HG02884 (cell line): Measurements from ENCODE around the gene ZNF714.

Source experiments
- ATAC-seq: cut with Tn5 transposase; IDR thresholded peaks from one replicate; pipeline ENCODE4 v1.9.1; 2021; ENCODE audit warnings: mild to moderate bottlenecking, moderate library complexity; ENCODE audit not compliant: unreplicated experiment

ZNF714 gene

GRCh38 chr19:21082011-21082975 lies at the start of gene ZNF714:
Gene ZNF714 (plus strand): TSS chr19:21082203. CDS start chr19:21098269, 16,066 bp downstream.
- ATAC-seq = peak; percentile 96

GRCh38 chr19:21045028-21045427 lies 37.0 kb upstream of the ZNF714 start:
- ATAC-seq = no peak

GRCh38 chr19:21046489-21046888 lies 35.5 kb upstream of the ZNF714 start:
- ATAC-seq = no peak

GRCh38 chr19:21047716-21048115 lies 34.3 kb upstream of the ZNF714 start:
- ATAC-seq = no peak

GRCh38 chr19:21052902-21053301 lies 29.1 kb upstream of the ZNF714 start:
- no peak for ATAC-seq

GRCh38 chr19:21065336-21065735 lies 16.7 kb upstream of the ZNF714 start:
- ATAC-seq = no peak

- no peak for ATAC-seq
Observed at GRCh38 chr19:21084343-21084742, 2.3 kb downstream of the ZNF714 start.

- ATAC-seq = no peak
Observed at GRCh38 chr19:21087871-21088270, 5.9 kb downstream of the ZNF714 start.

- no peak for ATAC-seq
Observed at GRCh38 chr19:21092109-21092508, 10.1 kb downstream of the ZNF714 start.

- ATAC-seq = no peak
Observed at GRCh38 chr19:21094347-21095025, 12.5 kb downstream of the ZNF714 start.

GRCh38 chr19:21098291-21098690 lies 16.3 kb downstream of the ZNF714 start:
- no peak for ATAC-seq

- ATAC-seq = no peak
Observed at GRCh38 chr19:21101521-21102242, 19.7 kb downstream of the ZNF714 start.

- no peak for ATAC-seq
Observed at GRCh38 chr19:21109116-21109515, 27.1 kb downstream of the ZNF714 start.

- ATAC-seq = no peak
Observed at GRCh38 chr19:21110183-21110582, 28.2 kb downstream of the ZNF714 start.

GRCh38 chr19:21115430-21115829 lies 33.4 kb downstream of the ZNF714 start:
- no peak for ATAC-seq

- ATAC-seq = no peak
Observed at GRCh38 chr19:21117041-21117907, 35.3 kb downstream of the ZNF714 start.

- ATAC-seq = no peak
Observed at GRCh38 chr19:21126078-21126477, 44.1 kb downstream of the ZNF714 start.

GRCh38 chr19:21127001-21127400 lies 45.0 kb downstream of the ZNF714 start:
- ATAC-seq = no peak

- no peak for ATAC-seq
Observed at GRCh38 chr19:21127898-21128297, 45.9 kb downstream of the ZNF714 start.
